HG03025 (cell line): Measurements from ENCODE around the gene C5orf47.

ENCODE experiments used
- ATAC-seq: cut with Tn5 transposase; IDR thresholded peaks from one replicate; pipeline ENCODE4 v1.9.1; 2021; ENCODE audit warnings: mild to moderate bottlenecking, moderate library complexity; ENCODE audit not compliant: unreplicated experiment, low FRiP score

The C5orf47 gene, protein sequence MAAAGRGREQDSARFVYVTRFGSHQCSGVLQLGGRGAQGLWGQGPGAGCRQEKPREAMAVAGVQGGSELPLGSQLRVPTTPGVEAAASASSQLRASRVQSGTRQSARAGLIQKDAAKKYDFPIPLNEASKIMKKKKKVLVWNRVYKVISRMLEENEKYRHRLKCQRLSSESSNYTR

DNA sequence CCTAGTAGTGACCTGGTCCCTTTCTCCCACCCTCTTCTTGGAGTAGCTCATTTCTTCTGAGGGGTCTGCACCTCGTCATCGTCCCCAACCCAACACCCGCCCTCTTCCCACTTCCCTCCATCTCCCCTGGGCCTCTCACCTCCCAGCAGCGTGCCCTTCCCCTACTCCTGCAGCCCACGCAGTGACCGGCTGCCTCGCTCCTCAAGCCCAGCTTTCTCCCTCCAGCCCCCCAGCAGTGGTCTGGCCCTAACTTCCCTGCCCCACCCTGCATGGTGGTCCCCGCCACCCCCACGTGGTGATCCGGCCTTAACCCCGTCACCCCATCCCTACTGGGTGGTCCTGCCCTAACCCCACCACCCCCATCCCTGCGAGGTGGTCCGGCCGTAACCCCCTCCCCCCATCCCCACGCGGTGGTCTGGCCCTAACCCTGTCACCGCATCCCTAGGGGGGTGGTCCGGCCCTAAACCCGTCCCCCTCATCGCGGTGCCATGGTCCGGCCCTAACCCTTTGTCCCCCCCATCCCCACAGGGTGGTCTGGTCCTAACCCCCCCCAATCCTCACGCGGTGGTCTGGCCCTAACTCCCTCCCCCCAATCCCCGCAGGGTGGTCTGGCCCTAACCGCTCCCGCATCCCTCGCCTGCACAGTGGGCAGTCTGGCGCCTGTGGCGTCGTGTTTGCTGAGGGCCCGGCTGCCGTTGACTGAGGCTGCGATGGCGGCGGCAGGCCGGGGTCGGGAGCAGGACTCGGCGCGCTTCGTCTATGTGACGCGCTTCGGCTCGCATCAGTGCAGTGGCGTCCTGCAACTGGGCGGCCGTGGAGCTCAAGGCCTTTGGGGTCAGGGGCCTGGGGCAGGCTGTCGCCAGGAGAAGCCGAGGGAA, at the start of gene C5orf47:
Gene C5orf47 (plus strand): TSS at position 617 of the 878 bp plus-strand sequence. CDS start 94 bp downstream, at position 711.
- ATAC-seq: no peak

GRCh38 chr5:173940269-173940668, 48.7 kb upstream of the C5orf47 start:
- ATAC-seq: no peak

GRCh38 chr5:173941102-173941501, 47.9 kb upstream of the C5orf47 start:
- ATAC-seq: no peak

- no peak for ATAC-seq
These were observed 47.1 kb upstream of the C5orf47 start for GRCh38 chr5:173941758-173942401.

- no peak for ATAC-seq
These were observed 44.5 kb upstream of the C5orf47 start for GRCh38 chr5:173944511-173944910.

- ATAC-seq: no peak
These were observed 43.8 kb upstream of the C5orf47 start for GRCh38 chr5:173945160-173945559.

- no peak for ATAC-seq
These were observed 42.6 kb upstream of the C5orf47 start for GRCh38 chr5:173946323-173946722.

DNA sequence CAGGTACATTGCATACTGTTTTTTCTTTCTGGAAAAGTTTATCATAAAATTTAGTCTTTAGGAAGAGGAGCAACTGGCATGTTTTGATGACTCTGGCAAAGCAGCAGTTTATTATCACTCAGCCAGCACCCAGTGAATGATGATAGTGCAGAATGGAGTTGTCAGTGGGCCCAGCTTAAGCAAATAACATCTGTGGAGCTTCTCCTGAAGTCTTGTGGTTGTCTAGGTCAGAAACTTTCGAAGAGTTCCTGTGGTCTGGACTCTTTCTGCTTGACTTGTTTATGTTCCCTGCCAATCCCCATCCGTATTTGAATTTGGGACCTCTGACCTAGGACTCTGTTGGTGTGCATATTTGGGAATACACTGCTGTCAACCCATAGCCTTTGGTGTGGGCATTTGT, 38.1 kb upstream of the C5orf47 start:
- no peak for ATAC-seq

- ATAC-seq: no peak
These were observed 35.4 kb upstream of the C5orf47 start for GRCh38 chr5:173953528-173954090.

GRCh38 chr5:173954671-173955521, 34.1 kb upstream of the C5orf47 start:
- no peak for ATAC-seq

GRCh38 chr5:173960986-173961385, 28.0 kb upstream of the C5orf47 start:
- ATAC-seq: no peak

- ATAC-seq: no peak
These were observed 27.6 kb upstream of the C5orf47 start for GRCh38 chr5:173961418-173961817.

- ATAC-seq: no peak
These were observed 26.5 kb upstream of the C5orf47 start for GRCh38 chr5:173962436-173962972.

- ATAC-seq: no peak
These were observed 25.7 kb upstream of the C5orf47 start for GRCh38 chr5:173963182-173963838.

GRCh38 chr5:173963867-173964441, 25.0 kb upstream of the C5orf47 start:
- ATAC-seq: no peak

GRCh38 chr5:173964506-173964905, 24.5 kb upstream of the C5orf47 start:
- ATAC-seq: no peak

- ATAC-seq: no peak
These were observed 21.7 kb upstream of the C5orf47 start for GRCh38 chr5:173967241-173967640.

DNA sequence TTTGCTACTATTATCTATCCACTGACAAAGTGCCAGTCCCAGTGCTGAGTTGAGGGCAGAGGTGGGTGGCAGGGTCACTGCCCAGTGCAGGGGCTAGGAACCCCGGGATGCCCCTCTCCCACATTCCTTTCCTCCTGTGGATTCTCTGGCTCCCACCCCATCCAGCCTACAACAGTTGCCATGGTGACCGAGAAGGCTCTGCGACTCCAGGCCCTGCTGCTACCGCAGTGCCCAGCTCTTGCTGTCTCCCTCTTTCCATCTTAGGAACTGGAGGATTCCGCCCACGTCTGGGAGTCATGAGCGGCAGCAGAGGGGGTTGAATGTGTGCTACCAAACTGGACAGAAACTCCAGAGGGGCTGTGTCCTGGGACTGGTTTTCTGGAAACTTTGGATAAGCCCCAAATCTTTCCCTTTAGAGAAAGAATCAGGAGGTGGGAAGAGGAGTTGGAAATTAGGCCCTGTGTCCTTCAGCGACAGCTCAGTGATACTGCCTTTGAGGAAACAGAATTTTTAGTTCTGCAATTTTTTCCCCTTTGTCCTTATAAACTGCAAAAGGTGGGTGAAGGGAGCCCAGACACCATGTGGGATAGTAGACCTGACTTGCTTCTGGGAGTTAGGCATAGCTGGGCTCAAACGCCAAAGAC, 20.7 kb upstream of the C5orf47 start:
- no peak for ATAC-seq
